NCI-H2029 treated with DMSO at 0.1 percent for 48 hours (cell line): ENCODE data around the gene THEMIS2.

ENCODE experiments used
- DNase-seq: peaks from one replicate; lab custom pipeline; 2025; lab: John Stamatoyannopoulos, UW

The THEMIS2 gene

GRCh38 chr1:27885621-27886352 is 13.4 kb downstream of the THEMIS2 start:
- DNase-seq: no peak

GRCh38 chr1:27886353-27886679 is 14.0 kb downstream of the THEMIS2 start:
- no peak for DNase-seq

- DNase-seq: no peak
These were observed 14.4 kb downstream of the THEMIS2 start for GRCh38 chr1:27886744-27887143.

- DNase-seq: no peak
These were observed 15.1 kb downstream of the THEMIS2 start for GRCh38 chr1:27887215-27888021.

GRCh38 chr1:27889506-27889905 is 17.2 kb downstream of the THEMIS2 start:
- DNase-seq: no peak

- no peak for DNase-seq
These were observed 19.0 kb downstream of the THEMIS2 start for GRCh38 chr1:27891196-27891889.

GRCh38 chr1:27894521-27894920 is 22.2 kb downstream of the THEMIS2 start:
- no peak for DNase-seq

- no peak for DNase-seq
These were observed 34.4 kb downstream of the THEMIS2 start for GRCh38 chr1:27906759-27907158.

- no peak for DNase-seq
These were observed 40.1 kb downstream of the THEMIS2 start for GRCh38 chr1:27912429-27912828.

- DNase-seq: no peak
These were observed 42.8 kb downstream of the THEMIS2 start for GRCh38 chr1:27915082-27915575.

GRCh38 chr1:27922272-27922671 is 49.9 kb downstream of the THEMIS2 start:
- DNase-seq: no peak

- no peak for DNase-seq
These were observed 56.0 kb downstream of the THEMIS2 start for GRCh38 chr1:27928216-27928954.

GRCh38 chr1:27931184-27931583 is 58.8 kb downstream of the THEMIS2 start:
- DNase-seq: no peak

GRCh38 chr1:27931759-27932158 is 59.4 kb downstream of the THEMIS2 start:
- DNase-seq: no peak

- DNase-seq: no peak
These were observed 62.6 kb downstream of the THEMIS2 start, which contains the start of gene SMPDL3B for GRCh38 chr1:27934818-27935549. SMPDL3B (plus strand) TSS chr1:27935000; CDS start chr1:27935184, 184 bp downstream.

GRCh38 chr1:27935721-27936120 is 63.4 kb downstream of the THEMIS2 start:
- DNase-seq: no peak
